Astrocyte (in vitro differentiated cells and primary cell): Measurements from ENCODE around the gene KCNC1. TPM values are rescaled to one million over a fixed set of nuclear protein-coding genes. Genes with fewer than 3 reads are reported as not detected.

ENCODE experiments used
- DNase-seq: peaks from one replicate; pipeline ENCODE4 v3.0.0-alpha.2; 2010; ENCODE audit warnings: low read depth
- FAIRE-seq: peaks from 2 replicates; lab custom pipeline; 2011; peaks lifted over from hg19 to GRCh38; lab: Jason Lieb, UNC
- H2AFZ ChIP-seq: 2 replicates; pipeline ENCODE4 v1.6.0; 2012; ENCODE audit warnings: low read depth, low read length, inconsistent platforms
- H3K27ac ChIP-seq: 2 replicates; pipeline ENCODE4 v1.5.1; 2011; ENCODE audit warnings: low read depth, low read length, inconsistent platforms
- H3K27me3 ChIP-seq: 2 replicates; pipeline ENCODE4 v1.6.0; 2011; ENCODE audit warnings: low read length, inconsistent platforms; ENCODE audit not compliant: insufficient read depth
- H3K36me3 ChIP-seq: 2 replicates; pipeline ENCODE4 v1.5.1; 2011; ENCODE audit warnings: low read length, inconsistent platforms; ENCODE audit not compliant: insufficient read depth
- H3K4me1 ChIP-seq: 2 replicates; pipeline ENCODE4 v1.5.1; 2011; ENCODE audit warnings: low read length, inconsistent platforms; ENCODE audit not compliant: insufficient read depth
- H3K4me2 ChIP-seq: 2 replicates; pipeline ENCODE4 v1.6.0; 2012; ENCODE audit warnings: low read length, inconsistent platforms
- H3K4me3 ChIP-seq: 2 replicates; pipeline ENCODE4 v1.5.1; 2011; ENCODE audit warnings: low read depth, mild to moderate bottlenecking, low read length, inconsistent platforms; ENCODE audit not compliant: insufficient read depth
- H3K79me2 ChIP-seq: 2 replicates; pipeline ENCODE4 v1.6.0; 2012; ENCODE audit warnings: mild to moderate bottlenecking, low read length, inconsistent platforms; ENCODE audit not compliant: insufficient read depth
- H3K9ac ChIP-seq: 2 replicates; pipeline ENCODE4 v1.6.0; 2012; ENCODE audit warnings: mild to moderate bottlenecking, low read length, inconsistent platforms
- H3K9me3 ChIP-seq: 2 replicates; pipeline ENCODE4 v1.5.1; 2012; ENCODE audit warnings: low read depth, mild to moderate bottlenecking, low read length, inconsistent platforms; ENCODE audit not compliant: insufficient read depth
- H4K20me1 ChIP-seq: 2 replicates; pipeline ENCODE4 v1.6.0; 2012; ENCODE audit warnings: low read length, inconsistent platforms; ENCODE audit not compliant: insufficient read depth
- H3K27ac Mint-ChIP-seq: one replicate; pipeline ENCODE4 v1.8.0; 2021; ENCODE audit warnings: mild to moderate bottlenecking, mixed read lengths; ENCODE audit not compliant: unreplicated experiment
- H3K27me3 Mint-ChIP-seq: one replicate; pipeline ENCODE4 v1.8.0; 2021; ENCODE audit warnings: low read depth, mixed read lengths; ENCODE audit not compliant: unreplicated experiment
- H3K36me3 Mint-ChIP-seq: one replicate; pipeline ENCODE4 v1.8.0; 2021; ENCODE audit warnings: low read depth, mixed read lengths; ENCODE audit not compliant: unreplicated experiment
- H3K4me1 Mint-ChIP-seq: one replicate; pipeline ENCODE4 v1.8.0; 2021; ENCODE audit warnings: low read depth, mixed read lengths; ENCODE audit not compliant: unreplicated experiment
- H3K4me3 Mint-ChIP-seq: one replicate; pipeline ENCODE4 v1.8.0; 2021; ENCODE audit warnings: mild to moderate bottlenecking, moderate library complexity, mixed read lengths; ENCODE audit not compliant: unreplicated experiment
- H3K9me3 Mint-ChIP-seq: one replicate; pipeline ENCODE4 v1.8.0; 2021; ENCODE audit warnings: mild to moderate bottlenecking, mixed read lengths; ENCODE audit not compliant: unreplicated experiment
- EZH2 ChIP-seq: IDR thresholded peaks from 2 replicates; pipeline ENCODE4 v1.6.1; 2012; ENCODE audit warnings: mild to moderate bottlenecking, low read length, inconsistent platforms; ENCODE audit not compliant: insufficient read depth
- total RNA-seq: library from RNA; stranded (reverse); gene quantifications from 2 replicates; pipeline ENCODE4 v1.2.1, GENCODE V29; 2021
- TF ChIP-seq, protein P1 (sequence below): IDR thresholded peaks from 2 replicates; pipeline ENCODE4 v1.5.1; 2011; ENCODE audit warnings: low read depth, mild to moderate bottlenecking, inconsistent platforms, low read length, moderate library complexity; ENCODE audit not compliant: insufficient read depth

Gene KCNC1
- total RNA-seq, 1 donor from 2014 or later: 0.05 TPM

DNA sequence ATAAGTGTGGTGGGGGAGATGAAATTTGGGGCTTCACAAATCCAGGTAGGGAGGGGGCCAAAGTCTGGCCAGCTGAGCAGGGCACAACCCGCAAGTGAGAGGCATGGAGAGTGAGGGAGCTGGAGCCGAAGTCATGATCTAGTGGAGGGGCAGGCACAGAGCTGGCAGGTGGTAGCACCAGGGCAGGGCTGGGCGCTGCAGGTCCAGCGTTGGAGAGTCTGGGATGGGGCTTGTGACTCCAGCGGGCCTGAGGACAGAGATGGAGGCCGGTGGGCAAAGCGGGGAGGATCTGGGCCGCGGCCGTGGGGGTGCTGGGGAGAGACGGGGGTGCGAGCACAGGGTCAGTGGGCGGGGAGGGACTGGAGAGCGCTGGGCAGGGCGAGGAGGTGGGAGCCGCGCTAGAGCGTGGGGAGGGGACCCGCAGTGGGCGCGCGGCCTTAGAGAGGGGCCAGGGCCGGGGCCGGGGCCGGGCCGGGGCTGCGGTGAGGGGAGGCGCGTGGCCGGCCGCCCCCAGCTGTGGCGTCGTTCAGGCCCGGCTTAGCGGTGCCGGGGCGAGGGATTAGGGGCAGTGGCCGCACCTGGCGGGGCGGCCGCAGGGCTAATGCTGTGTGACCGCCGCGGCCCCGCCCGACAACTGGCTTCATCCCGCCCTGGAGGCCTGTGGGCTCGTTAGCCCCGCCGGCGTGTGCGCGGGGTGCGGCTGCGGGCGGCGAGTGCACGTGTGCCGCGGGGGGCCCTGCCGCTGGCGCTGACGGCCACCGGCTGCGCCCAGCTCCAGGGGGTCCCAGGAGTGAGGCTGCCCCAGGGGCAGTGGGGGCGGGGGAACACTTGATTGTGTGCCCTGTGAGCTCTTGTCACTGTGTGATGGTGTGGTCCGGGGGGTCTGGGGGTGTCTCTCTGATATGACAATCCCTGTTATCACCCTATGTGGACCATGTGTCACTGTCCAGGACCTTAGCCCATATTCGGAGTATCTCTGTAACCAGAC is 38.8 kb upstream of the KCNC1 start:
- H3K4me1 Mint-ChIP-seq: peaks cover 2% of the 10 kb centered on the region
- Histone ChIP-seq H3K4me2 (no peak overlapping the region), H3K27ac (no peak overlapping the region), H3K79me2 (no peaks in the 10 kb centered on the region), H3K36me3 (no peaks in the 10 kb centered on the region), H3K9ac (no peak overlapping the region), H3K4me1 (no peaks in the 10 kb centered on the region), H3K9me3 (no peaks in the 10 kb centered on the region), H4K20me1 (no peaks in the 10 kb centered on the region), H3K27me3 (peaks cover 27% of the 10 kb centered on the region), H3K4me3 (no peak overlapping the region), H2AFZ (no peak overlapping the region)
- H3K27ac Mint-ChIP-seq: no peak overlapping the region
- no peak for DNase-seq
- no peaks in the 10 kb centered on the region for H3K36me3 Mint-ChIP-seq
- peaks cover 4% of the 10 kb centered on the region for H3K9me3 Mint-ChIP-seq
- no peak overlapping the region for H3K4me3 Mint-ChIP-seq
- FAIRE-seq: no peak
- H3K27me3 Mint-ChIP-seq: peaks cover 53% of the 10 kb centered on the region
- TF ChIP-seq, protein P1, sequence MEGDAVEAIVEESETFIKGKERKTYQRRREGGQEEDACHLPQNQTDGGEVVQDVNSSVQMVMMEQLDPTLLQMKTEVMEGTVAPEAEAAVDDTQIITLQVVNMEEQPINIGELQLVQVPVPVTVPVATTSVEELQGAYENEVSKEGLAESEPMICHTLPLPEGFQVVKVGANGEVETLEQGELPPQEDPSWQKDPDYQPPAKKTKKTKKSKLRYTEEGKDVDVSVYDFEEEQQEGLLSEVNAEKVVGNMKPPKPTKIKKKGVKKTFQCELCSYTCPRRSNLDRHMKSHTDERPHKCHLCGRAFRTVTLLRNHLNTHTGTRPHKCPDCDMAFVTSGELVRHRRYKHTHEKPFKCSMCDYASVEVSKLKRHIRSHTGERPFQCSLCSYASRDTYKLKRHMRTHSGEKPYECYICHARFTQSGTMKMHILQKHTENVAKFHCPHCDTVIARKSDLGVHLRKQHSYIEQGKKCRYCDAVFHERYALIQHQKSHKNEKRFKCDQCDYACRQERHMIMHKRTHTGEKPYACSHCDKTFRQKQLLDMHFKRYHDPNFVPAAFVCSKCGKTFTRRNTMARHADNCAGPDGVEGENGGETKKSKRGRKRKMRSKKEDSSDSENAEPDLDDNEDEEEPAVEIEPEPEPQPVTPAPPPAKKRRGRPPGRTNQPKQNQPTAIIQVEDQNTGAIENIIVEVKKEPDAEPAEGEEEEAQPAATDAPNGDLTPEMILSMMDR: no peak
- peak; percentile 94 for TF ChIP-seq EZH2

DNA sequence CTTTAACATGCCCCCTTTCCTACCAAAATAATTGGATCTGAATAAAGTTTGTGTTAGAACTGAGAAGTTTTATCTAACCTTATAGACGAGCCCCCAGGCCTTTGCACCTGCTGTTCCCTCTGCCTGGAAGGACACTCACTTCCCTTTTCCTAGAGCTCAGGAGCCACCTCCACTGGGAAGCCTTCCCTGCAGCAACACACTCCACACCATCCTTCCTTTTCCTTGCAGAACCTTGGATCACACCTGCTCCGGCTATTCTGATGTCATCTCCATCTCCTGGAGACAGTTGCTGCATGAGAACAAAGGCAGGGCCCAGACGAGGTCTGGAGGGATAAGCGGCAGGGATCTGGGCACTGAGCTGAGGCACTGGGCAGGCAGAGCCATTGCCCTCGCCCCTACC is 37.8 kb upstream of the KCNC1 start:
- no peak for TF ChIP-seq EZH2
- TF ChIP-seq, protein P1: no peak
- no peaks in the 10 kb centered on the region for H4K20me1 ChIP-seq
- H3K36me3 ChIP-seq: no peaks in the 10 kb centered on the region
- Mint-ChIP-seq H3K27ac (no peak overlapping the region), H3K9me3 (peaks cover 4% of the 10 kb centered on the region), H3K36me3 (no peaks in the 10 kb centered on the region), H3K4me1 (peaks cover 2% of the 10 kb centered on the region), H3K4me3 (no peak overlapping the region), H3K27me3 (peaks cover 47% of the 10 kb centered on the region)
- no peak for DNase-seq
- no peaks in the 10 kb centered on the region for H3K9me3 ChIP-seq
- H2AFZ ChIP-seq: no peak overlapping the region
- H3K4me1 ChIP-seq: no peaks in the 10 kb centered on the region
- no peak overlapping the region for H3K27ac ChIP-seq
- H3K4me2 ChIP-seq: no peak overlapping the region
- FAIRE-seq: no peak
- H3K4me3 ChIP-seq: no peak overlapping the region
- no peaks in the 10 kb centered on the region for H3K79me2 ChIP-seq
- H3K27me3 ChIP-seq: peaks cover 27% of the 10 kb centered on the region
- H3K9ac ChIP-seq: no peak overlapping the region
